Transverse colon (tissue), 4 donors: ENCODE data around the gene SLC35F1. TPM values are rescaled to one million over a fixed set of nuclear protein-coding genes. Genes with fewer than 3 reads are reported as not detected.

Source experiments
- DNase-seq: peaks from one replicate; pipeline ENCODE4 v3.0.0-alpha.2; 2019
- H3K27ac ChIP-seq, 4 donors: fragments of 200-600 bp; sonication (generic); 2 replicates each; pipeline ENCODE4 v1.5.1; 2016 to 2018; ENCODE audit warnings: inconsistent platforms in 4 of 4
- H3K27me3 ChIP-seq: fragments of 200-600 bp; sonication (generic); 2 replicates; pipeline ENCODE4 v1.5.1; 2017; ENCODE audit warnings: inconsistent platforms
- H3K36me3 ChIP-seq, 4 donors: fragments of 200-600 bp; sonication (generic); 2 replicates each; pipeline ENCODE4 v1.5.1; 2017 to 2019; ENCODE audit warnings: inconsistent platforms in 4 of 4
- H3K4me1 ChIP-seq, 4 donors: fragments of 200-600 bp; sonication (generic); 2 replicates each; pipeline ENCODE4 v1.5.1; 2017 to 2020; ENCODE audit warnings: inconsistent platforms in 4 of 4
- H3K4me3 ChIP-seq, 4 donors: fragments of 200-600 bp; sonication (generic); 1 replicate in 1 of 4; 2 replicates in 3 of 4; pipeline versions ENCODE4 v1.5.1 to v1.6.1; 2017 to 2019; ENCODE audit warnings: inconsistent platforms in 4 of 4
- H3K9me3 ChIP-seq, 2 donors: fragments of 200-600 bp; sonication (generic); 2 replicates each; pipeline ENCODE4 v1.5.1; 2017 to 2019; ENCODE audit warnings: inconsistent platforms in 2 of 2
- CTCF ChIP-seq, 5 experiments: fragments of 200-600 bp in 3 of 5; fragments of 450-650 bp in 2 of 5; sonication (generic) in 3 of 5; IDR thresholded peaks; 1 replicate in 2 of 5; 2 replicates in 3 of 5; pipeline ENCODE4 v1.5.1; 2016 to 2017; ENCODE audit warnings: antibody characterized with exemption in 5 of 5, inconsistent platforms in 3 of 5, mild to moderate bottlenecking in 2 of 5, moderate library complexity in 1 of 5
- EP300 ChIP-seq: sonication (generic); formaldehyde crosslinking; IDR thresholded peaks from one replicate; pipeline ENCODE4 v1.6.1; 2017; ENCODE audit warnings: antibody characterized with exemption, low read depth
- POLR2A ChIP-seq: fragments of 450-650 bp; IDR thresholded peaks from one replicate; pipeline ENCODE4 v1.6.1; 2016; ENCODE audit warnings: antibody characterized with exemption, mild to moderate bottlenecking, moderate library complexity
- POLR2AphosphoS5 ChIP-seq, 3 donors: sonication (generic); formaldehyde crosslinking; IDR thresholded peaks; one replicate each; pipeline ENCODE4 v1.6.1; 2016; ENCODE audit warnings: antibody characterized with exemption in 3 of 3
- WGBS, 2 donors: methylation state at CpG; one replicate each; pipeline ENCODE4 v1.1.5; 2018; ENCODE audit warnings: low coverage in 1 of 2; 5-methylcytosine and 5-hydroxymethylcytosine counted together
- in situ Hi-C, 4 donors: fragments of 200-750 bp; cut with MboI; loops; one replicate each; pipeline versions ENCODE4 v1.15.0 to v1.15.1; 2017; ENCODE audit warnings: low sequenced_read_pairs in 3 of 4, low pct_ligation_motif_present in 1 of 4, low pct_unique_long_range_greater_than_20kb in 1 of 4
- intact Hi-C: fragments of 100-400 bp; cut with DNase I; formaldehyde crosslinking; loops from one replicate; pipeline ENCODE4 v1.15.1; 2023; ENCODE audit warnings: low total_unique reads
- total RNA-seq, 4 donors: library from RNA; depleted of rRNA; stranded (reverse); fragments of >200 nt; gene quantifications; one replicate each; pipeline ENCODE4 v1.1.0, GENCODE V29; 2016

SLC35F1 gene
- total RNA-seq, 4 donors from 2014 or later: 0.37 to 1.1 (median 0.71) TPM

GRCh38 chr6:118122801-118123200, 215.7 kb downstream of the SLC35F1 start:
- in situ Hi-C loops: no loop called here
- Histone ChIP-seq H3K4me3 (no peak overlapping the region), H3K27ac (no peak overlapping the region), H3K36me3 (no peaks in the 10 kb centered on the region), H3K4me1 (no peaks in the 10 kb centered on the region), H3K27me3 (no peaks in the 10 kb centered on the region), H3K9me3 (no peaks in the 10 kb centered on the region)
- TF ChIP-seq POLR2A: no peak
- TF ChIP-seq CTCF (IDR thresholded peaks at IDR 0.05): no peak
- no peak for TF ChIP-seq EP300
- no peak for TF ChIP-seq POLR2AphosphoS5 (IDR thresholded peaks at IDR 0.05)
- intact Hi-C loops: no loop called here
- WGBS, 2 donors: 77 to 86% methylated on average over 1 of the region's 1 CpG
- no peak for DNase-seq

- in situ Hi-C loops: no loop called here
- Histone ChIP-seq H3K4me3 (no peak overlapping the region), H3K36me3 (no peaks in the 10 kb centered on the region), H3K9me3 (no peaks in the 10 kb centered on the region), H3K27me3 (no peaks in the 10 kb centered on the region), H3K27ac (no peak overlapping the region), H3K4me1 (no peaks in the 10 kb centered on the region)
- no peak for TF ChIP-seq CTCF (IDR thresholded peaks at IDR 0.05)
- no peak for TF ChIP-seq EP300
- no peak for TF ChIP-seq POLR2A
- no peak for TF ChIP-seq POLR2AphosphoS5 (IDR thresholded peaks at IDR 0.05)
- WGBS, 2 donors: 96 to 100% methylated on average over 1 of the region's 1 CpG
- DNase-seq: no peak
- intact Hi-C loops: no loop called here
Observed at GRCh38 chr6:118123503-118124037, 216.5 kb downstream of the SLC35F1 start.

GRCh38 chr6:118124851-118125250, 217.8 kb downstream of the SLC35F1 start:
- Histone ChIP-seq H3K4me3 (no peak overlapping the region), H3K27ac (no peak overlapping the region), H3K36me3 (no peaks in the 10 kb centered on the region), H3K4me1 (no peaks in the 10 kb centered on the region), H3K27me3 (no peaks in the 10 kb centered on the region), H3K9me3 (no peaks in the 10 kb centered on the region)
- intact Hi-C loops: no loop called here
- in situ Hi-C loops: no loop called here
- TF ChIP-seq EP300: no peak
- no peak for TF ChIP-seq CTCF (IDR thresholded peaks at IDR 0.05)
- no peak for TF ChIP-seq POLR2A
- no peak for TF ChIP-seq POLR2AphosphoS5 (IDR thresholded peaks at IDR 0.05)
- no peak for DNase-seq
- 37 to 40% methylated on average over 2 of the region's 2 CpGs for WGBS, 2 donors

- Histone ChIP-seq H3K4me1 (no peaks in the 10 kb centered on the region), H3K36me3 (no peaks in the 10 kb centered on the region), H3K4me3 (no peak overlapping the region), H3K27me3 (no peaks in the 10 kb centered on the region), H3K9me3 (no peaks in the 10 kb centered on the region), H3K27ac (no peak overlapping the region)
- TF ChIP-seq CTCF (IDR thresholded peaks at IDR 0.05): no peak
- TF ChIP-seq POLR2AphosphoS5 (IDR thresholded peaks at IDR 0.05): no peak
- no peak for TF ChIP-seq POLR2A
- no peak for TF ChIP-seq EP300
- no peak for DNase-seq
- in situ Hi-C loops: no loop called here
- intact Hi-C loops: no loop called here
Observed at GRCh38 chr6:118128755-118129154, 221.7 kb downstream of the SLC35F1 start.
